NCI-H446 treated with DMSO at 0.1 percent for 48 hours (cell line): Measurements from ENCODE around the gene DEUP1.
"Not testable (repeated sequence)": the region's sequence is repeated elsewhere in the genome, so short reads cannot be mapped to it uniquely, and the experiment has no call there.

Experiments used
- DNase-seq: peaks from one replicate; lab custom pipeline; 2025; lab: John Stamatoyannopoulos, UW

Gene DEUP1

GRCh38 chr11:93359396-93359795 lies 28.9 kb downstream of the DEUP1 start:
- no peak for DNase-seq

- no peak for DNase-seq
Measured at GRCh38 chr11:93361435-93361834, 30.9 kb downstream of the DEUP1 start.

GRCh38 chr11:93368022-93368421 lies 37.5 kb downstream of the DEUP1 start:
- DNase-seq, result no peak

GRCh38 chr11:93370260-93370659 lies 39.7 kb downstream of the DEUP1 start:
- no peak for DNase-seq

DNA sequence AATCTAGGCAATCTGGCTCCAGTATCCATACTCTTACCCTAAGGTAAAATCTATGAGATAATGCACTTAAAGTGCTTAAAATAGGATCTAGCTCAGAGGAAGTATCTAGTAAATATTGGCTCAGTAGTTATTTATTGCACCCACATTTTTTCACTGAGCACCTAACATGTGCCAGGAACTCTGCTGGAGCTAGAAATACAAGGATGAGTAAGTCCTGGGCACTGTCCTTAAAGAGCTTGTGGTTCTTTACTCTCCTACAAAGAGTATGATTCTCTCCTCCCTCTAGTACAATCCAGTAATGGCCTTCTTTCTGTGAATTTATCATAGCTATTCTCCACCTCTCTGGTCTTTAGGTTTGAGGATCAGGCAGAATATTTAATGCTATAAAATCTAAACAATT lies 59.2 kb downstream of the DEUP1 start:
- no peak for DNase-seq

DNA sequence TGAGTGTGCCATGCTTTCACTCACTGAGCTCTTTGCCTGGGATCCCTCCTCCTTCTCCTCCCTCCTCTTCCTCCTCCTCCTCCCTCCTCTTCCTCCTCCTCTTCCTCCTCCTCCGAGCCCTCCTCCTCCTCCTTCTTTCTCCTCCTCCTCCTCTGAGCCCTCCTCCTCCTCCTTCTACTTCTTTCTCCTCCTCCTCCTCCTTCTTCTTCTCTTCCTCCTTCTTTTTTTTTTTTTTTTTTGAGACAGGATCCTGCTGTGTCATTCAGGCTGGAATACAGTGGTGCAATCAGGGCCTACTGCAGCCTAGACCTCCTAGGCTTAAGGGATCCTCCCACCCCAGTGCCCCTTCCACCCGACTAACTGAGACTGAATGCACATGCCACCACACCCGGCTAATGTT lies 62.3 kb downstream of the DEUP1 start:
- DNase-seq, result no peak

- DNase-seq, result no peak
Measured at GRCh38 chr11:93393386-93393785, 62.8 kb downstream of the DEUP1 start.

DNA sequence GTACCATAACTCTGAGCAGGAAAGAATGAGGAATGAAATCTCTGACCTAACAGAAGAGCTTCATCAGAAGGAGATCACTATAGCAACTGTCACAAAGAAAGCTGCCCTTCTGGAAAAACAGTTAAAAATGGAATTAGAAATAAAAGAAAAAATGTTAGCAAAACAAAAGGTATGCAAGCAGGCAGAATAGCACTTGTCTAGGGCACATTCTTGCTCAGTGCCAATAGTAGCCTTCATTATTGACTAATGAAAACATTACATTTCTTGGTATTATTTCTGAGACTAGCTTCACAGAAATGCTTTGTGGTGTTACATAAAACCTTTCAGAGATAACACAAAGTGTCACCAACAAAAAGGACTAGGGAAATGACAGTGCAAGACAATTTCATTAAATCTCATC lies 63.9 kb downstream of the DEUP1 start:
- no peak for DNase-seq

DNA sequence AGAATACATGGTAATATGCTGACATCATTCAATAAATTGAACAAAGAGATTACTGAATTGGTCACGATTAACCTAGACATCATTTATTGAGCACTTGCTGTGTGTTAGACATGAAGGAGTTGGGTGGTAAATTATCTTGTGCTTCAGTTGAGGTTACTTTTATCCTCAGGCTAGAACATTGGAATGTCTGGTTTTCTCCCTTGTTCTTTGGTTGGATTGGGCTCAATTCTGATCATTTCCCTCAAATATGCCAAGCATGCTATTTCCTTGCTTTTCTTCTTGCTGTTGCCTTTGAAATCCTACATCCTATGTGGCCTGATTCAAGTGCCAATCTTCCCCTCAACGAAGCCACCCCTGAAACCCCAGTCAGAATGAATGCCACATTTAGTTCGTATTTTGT lies 65.8 kb downstream of the DEUP1 start:
- DNase-seq, result no peak

GRCh38 chr11:93403930-93404329 lies 73.4 kb downstream of the DEUP1 start:
- DNase-seq, result no peak

DNA sequence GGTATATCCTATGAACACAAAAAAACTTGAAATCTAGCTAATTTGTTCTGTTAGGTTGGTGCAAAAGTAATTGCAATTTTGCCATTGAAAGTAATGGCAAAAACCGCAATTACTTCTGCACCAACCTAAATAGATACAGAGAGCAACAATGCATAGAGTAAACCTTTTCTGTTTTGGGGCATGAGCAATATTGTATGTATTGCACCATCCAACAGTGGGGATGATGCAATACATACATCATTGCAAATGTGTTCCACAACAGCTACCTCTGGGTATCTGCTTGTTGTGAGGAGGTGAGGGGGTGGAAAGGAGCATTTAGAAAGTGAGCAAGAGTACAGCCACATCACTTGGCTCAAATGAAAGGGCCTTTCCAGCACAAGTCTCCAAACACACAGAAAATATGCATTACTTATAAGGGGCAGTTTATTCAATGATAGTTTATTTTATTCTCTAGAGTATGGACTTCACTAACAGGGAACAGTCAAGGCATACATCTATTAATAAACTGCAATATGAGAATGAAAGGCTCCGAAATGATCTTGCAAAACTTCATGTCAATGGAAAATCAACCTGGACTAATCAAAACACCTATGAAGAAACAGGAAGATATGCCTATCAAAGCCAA lies 77.3 kb downstream of the DEUP1 start:
- DNase-seq, result no peak

GRCh38 chr11:93410441-93410840 lies 79.9 kb downstream of the DEUP1 start:
- DNase-seq, result no peak

DNA sequence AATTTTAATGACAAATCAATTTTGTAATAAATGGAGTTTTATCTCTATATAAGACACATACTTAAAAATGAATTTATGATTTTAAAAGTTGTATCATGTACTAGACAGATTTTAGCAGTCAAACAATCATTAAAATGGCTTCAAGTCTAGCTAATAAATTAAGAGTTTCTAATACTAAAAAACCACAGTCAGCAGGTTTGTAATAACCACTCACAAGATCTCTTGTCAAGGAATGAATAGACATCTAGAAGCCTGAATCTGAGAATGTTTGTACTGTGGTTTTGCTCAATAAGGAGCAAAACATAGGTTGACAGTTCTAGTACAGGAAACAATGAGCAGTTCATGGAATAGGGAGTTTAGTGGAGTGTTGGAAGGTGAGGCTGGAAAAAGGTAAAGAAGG lies 81.2 kb downstream of the DEUP1 start:
- DNase-seq, result no peak

DNA sequence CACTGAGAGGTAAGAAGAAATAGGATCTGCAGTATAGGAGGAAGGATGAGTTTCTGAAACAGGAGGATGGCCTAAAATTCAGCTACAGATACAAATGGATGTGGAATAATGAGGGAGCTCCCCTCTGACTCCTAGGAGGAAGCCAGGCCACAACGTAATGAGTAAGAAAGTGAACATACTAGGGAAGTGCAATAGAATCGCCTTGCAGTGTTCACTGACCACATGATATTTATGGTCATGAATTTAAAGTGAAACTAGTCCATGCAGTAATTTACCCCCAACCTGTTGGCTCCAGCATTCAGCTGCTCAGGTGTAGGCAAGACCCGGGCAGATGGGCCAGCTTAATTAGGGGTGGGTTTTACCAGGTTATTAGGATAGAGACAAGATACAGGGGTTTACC lies 101.7 kb downstream of the DEUP1 start:
- no peak for DNase-seq

- not testable (repeated sequence) for DNase-seq
Measured at GRCh38 chr11:93443232-93443631, 112.7 kb downstream of the DEUP1 start.

- no peak for DNase-seq
Measured at GRCh38 chr11:93444617-93445073, 114.1 kb downstream of the DEUP1 start.

- DNase-seq, result no peak
Measured at GRCh38 chr11:93458286-93458685, 127.7 kb downstream of the DEUP1 start.

- DNase-seq, result not testable (repeated sequence)
Measured at GRCh38 chr11:93463666-93464065, 133.1 kb downstream of the DEUP1 start.

DNA sequence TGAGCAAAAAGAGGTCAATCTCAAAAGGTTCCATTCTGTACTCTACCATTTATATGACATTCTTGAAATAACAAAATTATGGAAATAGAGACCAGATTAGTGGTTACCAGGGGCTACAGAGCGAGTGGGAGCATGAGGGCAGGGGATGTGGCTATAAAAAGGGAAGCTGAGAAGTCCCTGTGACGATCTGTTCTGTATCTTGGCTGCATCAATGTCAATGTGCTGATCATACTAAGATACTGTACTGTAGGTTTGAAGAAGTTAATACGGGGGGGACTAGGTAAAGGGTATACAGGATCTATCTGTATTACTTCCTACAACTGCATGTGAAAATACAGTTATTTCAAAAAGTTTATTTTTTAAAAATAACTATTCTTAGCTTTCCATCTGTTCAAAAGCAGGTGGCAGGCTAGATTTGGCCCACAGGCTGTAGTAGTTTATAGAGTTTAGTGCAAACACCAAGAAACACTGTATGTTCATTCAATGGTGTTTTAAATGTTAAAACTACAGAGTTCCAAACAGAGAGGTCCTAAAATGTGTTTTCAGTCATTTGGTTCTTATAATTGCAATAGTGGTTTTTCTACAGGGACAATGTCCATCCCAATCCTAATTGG lies 134.5 kb downstream of the DEUP1 start:
- no peak for DNase-seq

DNA sequence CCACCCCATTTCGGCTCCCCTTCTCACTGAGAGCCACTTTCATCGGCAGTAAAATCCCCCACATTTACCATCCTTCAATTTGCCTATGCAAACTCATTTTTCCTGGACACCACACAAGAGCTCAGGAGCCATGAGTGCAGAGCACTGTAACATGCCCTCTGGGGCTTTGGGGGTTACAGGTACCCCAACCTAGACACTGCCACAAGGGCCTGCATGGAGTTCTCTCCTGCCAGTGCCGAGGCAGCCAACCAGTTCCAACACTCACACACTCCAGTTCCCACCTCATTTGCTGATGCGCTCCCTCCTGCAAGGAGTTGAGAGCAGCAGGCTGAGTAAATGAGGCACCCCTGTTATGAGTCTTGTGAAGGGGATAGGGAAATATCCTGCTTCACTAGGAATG lies 136.5 kb downstream of the DEUP1 start:
- DNase-seq, result no peak

- DNase-seq, result no peak
Measured at GRCh38 chr11:93468290-93468689, 137.7 kb downstream of the DEUP1 start.

DNA sequence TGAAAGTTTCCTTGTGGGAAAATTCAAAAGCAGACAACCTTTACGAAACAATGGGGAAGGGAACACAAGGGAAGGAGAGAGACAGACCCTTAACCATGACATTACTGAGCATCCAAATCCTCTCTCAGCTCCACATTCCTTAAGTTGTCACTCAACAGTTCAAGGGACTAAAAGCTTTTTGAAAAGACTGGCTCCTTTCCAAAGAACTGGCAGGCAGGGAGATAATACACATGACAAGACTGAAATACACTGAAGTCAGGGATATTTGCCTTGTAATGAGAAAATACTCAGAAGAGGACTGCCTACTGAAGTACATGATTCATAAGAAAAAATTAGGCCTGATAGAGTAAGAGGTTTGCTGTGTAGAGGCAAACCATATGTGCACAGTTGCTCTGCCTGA lies 143.6 kb downstream of the DEUP1 start:
- no peak for DNase-seq

DNA sequence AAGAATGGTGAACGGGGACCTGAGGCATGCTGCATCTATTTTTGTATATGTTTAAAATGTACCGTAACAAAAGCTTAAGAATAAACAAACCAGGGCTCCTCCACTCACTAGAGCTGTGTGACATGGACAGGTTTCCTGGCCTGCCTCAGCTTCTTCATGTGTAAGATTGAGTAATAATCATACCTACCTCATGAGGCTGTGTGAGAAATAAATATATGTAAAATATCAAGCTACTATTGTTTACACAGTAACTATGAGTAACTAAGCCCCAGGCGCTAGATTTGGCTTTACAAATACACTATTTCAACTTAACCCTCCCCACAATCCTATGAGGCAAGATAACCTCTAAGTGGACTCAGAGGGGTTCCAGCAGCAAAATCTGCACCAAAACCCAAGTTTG lies 146.3 kb downstream of the DEUP1 start:
- DNase-seq, result no peak

DNA sequence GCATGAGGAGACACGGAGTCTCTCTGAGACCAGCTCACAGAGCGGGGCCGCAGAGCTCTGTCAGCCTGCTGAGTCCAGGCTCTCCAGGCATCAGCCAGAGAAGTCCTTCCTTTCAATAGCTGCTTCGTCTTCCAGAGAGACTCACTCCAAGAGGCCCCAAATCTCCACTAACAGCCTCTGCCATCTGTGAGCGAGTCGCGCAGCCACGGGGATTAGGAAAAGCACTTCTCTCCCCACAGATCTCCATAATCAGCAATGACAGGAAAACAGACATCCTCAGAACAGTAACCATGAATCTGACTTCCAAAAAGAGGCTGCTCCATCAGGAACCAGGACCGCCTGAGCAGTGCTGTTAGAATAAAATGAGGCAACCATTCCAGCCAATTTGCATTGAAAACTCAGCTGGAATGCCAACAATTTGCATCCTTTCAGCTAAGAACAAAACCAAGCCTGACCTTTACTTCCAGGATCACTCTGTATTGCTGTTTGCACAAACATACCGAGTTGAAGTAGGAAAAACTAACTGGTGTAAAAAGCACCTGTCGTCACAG lies 147.2 kb downstream of the DEUP1 start:
- DNase-seq, result no peak
